Muscle of back (tissue), 11 donors: ENCODE data around the gene CUL1. TPM values are rescaled to one million over a fixed set of nuclear protein-coding genes. Genes with fewer than 3 reads are reported as not detected.
A peak's percentile ranks its signal among the peaks of the same experiment; 100 is the strongest.

Experiments
- DNase-seq, 3 donors: peaks; one replicate each; pipeline versions ENCODE4 v3.0.0 to v3.0.0-alpha.2; 2013
- polyA plus RNA-seq, 10 donors: library from polyadenylated mRNA; unstranded; fragments of 120-200 nt; gene quantifications; one replicate each; pipeline ENCODE4 v1.2.1, GENCODE V29; 2013; ENCODE audit not compliant: insufficient read length in 10 of 10

Gene CUL1
- polyA plus RNA-seq, 10 donors = 44.2 to 60.7 (median 50.4) TPM

DNA sequence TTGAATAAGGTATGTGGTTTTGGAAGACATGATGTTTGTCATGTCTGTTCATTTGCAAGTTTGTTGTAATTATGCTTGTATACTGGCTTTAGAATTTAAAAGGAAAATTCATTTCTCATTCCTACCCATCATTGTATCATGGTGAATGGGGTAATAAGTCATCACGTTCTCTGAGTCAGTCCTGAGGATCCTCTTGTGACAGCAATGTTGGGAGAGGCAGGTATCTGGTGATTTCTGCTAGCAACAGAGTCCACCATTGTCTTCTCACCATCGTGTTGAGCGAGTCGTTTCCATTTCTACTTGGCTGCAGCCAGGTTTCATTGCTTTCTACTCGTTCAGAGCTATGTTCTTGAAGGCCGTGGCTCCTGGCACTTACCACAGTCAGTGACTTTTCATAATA lies 16.3 kb downstream of the CUL1 start:
- DNase-seq = no peak

DNA sequence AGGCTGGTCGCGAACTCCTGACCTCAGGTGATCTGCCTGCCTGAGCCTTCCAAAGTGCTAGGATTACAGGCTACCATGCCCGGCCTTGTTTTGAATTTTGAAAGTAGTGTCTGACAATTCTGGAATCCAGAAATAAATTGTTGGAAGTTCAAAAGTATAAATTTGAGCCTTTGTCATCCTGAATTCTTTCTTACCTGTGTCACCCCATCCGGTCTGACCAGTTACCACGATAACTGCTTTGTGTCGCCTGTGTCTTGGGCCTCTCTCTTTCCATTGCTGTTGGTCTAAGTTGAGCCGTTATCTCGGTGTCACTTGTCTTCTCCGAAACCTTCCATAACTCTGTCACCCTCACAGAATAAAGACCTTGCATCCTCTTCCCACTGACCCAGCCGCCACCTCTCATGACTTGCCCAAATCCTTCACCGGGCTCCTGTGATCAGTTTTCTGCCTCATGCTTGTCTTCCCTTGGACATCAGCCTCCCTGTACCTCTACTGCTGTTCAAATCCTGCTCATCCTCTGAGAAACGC lies 18.6 kb downstream of the CUL1 start:
- DNase-seq = no peak

DNA sequence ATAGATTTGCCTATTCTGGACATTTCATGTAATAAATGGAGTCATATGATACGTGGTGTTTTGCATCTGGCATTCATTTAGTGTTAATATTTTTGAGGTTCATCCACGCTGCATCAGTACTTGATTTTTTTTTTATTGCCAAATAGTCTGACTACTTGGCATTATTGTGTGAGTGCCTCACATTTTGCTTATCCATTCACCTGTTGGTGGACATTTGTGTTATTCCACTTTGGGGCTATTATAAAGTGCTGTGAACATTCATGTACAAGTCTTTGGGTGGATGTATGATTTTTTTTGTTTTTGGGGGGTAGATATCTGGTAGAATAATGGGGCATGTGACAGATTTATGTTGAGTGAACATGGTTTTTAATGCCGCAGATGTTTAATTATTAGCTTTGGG lies 19.7 kb downstream of the CUL1 start:
- DNase-seq = no peak

DNA sequence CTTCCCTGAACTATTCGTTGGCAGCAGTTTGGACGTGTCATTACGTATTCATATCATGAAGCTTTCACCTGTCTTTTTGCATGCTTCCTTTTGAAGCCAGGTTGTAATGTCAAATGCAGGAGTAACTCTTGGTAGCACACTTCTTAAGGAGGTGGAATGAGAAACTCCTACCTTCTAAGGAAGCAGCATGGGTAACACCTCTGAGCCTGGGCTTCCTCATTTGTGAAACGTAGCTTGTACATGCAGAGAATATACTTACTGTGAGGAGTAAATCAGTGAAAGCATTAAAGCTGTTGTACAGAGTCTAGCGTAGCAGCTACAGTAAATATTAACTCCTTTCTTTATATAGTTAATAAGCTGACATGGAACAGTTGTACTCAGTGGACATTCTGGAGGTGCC lies 21.1 kb downstream of the CUL1 start:
- no peak for DNase-seq

DNA sequence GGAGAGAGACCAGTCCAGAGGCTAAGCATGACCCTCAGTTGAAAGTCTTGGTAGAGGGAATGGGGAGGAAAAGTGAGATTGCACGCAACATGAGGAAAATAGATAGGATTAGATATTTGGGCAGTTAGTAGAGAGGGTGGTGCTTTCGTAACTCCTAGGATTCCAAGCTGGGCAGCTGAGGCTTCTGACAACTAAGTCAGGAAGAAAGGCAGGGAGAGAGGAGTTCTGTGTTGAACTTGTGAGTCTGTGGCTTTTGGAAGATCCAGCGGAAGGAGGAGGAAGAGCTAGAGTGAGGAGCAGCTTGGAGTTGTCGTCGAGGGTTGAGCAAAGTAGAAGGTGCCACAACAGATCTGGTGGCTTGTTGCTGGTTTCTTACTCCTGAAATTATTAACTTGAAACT lies 21.8 kb downstream of the CUL1 start:
- no peak for DNase-seq

DNA sequence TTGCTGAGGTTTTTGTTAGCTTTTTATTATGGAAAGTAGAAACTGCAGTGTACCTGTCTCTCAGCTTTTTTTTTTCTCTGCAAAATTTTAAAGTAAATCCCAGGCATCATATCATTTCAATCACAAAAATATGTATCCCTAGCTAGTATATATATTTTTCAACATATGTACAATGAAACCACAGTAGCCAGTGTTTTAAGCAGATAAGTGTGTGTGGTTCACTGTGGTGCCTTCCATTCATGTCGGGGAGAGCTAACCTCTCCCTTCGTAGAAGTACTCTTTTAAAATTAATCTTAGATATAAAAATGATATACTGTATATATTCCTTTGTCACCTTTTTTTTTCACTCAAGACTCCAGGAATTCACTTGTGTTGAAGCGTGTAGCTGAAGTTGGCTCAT lies 22.7 kb downstream of the CUL1 start:
- no peak for DNase-seq

DNA sequence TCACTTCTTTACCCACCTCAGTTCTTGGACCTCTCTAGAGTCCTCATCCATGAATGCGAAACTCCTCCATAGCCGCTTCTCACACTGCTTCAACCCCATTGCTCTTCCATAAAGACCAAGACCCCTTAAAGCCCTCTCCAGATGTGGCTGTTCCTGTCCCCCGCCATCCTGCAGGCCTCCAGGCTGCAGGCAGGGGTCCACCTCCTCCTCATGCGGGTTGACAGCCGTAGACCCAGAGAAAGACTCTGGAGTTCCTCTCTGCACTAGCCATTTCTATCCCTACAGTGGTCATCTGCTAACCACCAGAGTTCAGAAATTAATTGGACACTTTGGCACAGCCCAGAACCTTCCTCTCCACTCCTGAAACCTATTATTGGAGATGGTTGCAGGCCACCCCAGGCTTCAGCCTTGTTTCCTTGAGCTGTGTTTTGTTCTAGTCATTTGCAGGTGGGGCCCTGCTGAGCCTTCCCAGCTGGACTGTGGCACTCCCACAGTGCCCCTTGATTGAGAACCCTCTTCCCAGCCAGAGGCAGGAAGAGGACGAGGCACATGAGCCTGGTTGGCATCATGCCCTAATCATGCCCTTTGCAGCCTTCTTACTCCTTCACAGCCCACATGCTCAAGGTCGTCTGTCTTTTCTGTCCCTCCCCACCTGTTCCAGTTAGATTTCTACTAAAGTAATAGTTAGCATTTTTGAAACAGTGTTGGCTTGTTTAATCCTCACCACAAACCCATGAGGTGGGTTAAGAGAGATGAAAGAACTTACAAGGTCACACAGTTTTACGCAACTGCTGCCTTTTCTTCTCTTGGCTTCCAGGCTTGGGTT lies 23.9 kb downstream of the CUL1 start:
- DNase-seq = peak in 1 of 3 donors; percentile 17

DNA sequence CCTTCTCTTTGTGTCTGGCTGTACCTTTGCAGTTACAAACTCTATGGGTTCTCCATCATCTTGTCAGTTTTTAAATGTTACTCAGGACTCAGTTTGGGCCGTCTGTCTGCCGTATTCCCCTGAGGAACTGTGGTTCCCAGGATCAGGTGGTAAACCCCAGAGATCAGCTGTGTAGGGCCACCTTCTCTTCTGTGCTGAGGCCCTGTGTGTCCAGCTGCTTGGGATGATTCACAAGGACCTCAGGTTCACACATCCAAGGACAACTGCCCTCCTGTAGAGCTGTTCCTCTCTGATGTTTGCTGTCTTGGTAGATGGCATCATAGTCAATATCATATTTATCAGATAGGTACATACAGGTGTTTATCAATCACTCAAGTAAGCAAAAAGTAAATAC lies 24.5 kb downstream of the CUL1 start:
- no peak for DNase-seq

DNA sequence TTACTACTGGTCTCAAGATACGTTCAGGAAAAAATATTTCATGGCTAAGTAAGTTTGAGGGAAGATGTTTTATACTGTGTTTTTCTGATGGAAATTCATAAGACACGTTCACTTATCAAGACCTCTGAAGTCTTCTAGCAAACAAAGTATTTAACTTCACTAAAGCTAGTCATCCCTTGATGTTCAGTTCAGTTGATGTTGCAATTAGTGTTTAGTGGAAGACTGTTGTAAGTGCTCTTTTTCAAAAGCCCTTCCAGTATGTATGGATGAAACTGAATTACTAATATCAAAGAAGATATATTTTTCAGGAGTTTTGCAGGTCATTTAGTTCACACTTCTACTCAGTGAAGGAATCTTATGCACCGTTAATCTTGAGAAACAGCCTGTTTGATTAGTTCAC lies 25.1 kb downstream of the CUL1 start:
- DNase-seq = no peak

DNA sequence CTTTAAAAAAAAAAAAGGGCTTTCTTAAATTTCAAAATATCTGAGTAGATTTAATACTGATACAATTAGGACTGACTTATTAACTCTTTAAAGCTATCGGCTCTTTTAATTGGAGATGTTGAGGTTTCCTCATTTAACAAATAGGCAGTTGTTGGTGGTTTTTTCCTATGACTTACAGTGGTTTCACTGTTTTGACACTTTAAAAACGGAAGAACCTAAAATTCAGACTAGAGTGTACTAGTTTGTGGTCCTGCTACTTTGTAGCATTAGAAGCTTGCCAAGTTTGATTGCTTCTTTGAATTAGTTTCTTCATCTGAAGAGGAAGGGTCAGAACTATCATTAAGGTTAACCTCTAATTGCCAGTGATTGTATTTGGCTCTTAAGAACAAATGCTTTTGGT lies 27.7 kb downstream of the CUL1 start:
- DNase-seq = no peak

DNA sequence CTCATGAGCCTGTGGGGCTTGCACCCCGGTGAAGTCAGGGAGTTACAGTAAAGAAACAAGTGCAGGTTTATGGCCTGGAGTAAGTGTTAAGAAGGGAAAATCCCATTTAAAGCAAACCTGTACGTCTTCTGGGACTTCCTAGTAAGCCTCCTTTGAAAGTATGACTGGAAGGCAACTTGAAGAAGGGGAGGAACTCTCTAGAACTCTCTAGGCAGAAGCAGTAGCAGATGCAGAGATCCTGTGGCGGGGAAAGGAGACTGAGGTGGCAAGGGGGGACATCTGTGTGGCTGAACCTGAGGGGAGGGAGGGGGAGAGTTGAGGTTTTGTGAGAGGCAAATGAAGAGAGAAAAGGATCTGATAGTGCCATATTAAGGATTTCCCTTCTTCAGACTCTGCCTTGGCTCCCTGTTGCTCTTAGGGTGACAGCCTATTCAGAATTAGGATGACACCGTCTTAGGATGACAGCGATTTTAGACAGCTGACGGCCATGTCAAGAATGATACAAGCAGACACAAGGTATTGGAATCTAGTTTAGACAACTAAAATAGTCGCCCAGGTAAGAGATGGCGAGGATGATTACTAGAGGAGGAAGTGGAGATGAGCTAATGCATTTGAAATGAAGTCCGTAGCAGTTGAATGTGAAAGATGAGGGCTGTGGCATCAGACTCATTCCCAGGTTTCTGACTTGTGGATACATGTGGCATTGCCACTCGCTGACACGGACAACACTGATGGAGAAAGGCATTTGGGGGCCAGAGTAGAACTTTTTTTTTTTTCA lies 29.0 kb downstream of the CUL1 start:
- no peak for DNase-seq

DNA sequence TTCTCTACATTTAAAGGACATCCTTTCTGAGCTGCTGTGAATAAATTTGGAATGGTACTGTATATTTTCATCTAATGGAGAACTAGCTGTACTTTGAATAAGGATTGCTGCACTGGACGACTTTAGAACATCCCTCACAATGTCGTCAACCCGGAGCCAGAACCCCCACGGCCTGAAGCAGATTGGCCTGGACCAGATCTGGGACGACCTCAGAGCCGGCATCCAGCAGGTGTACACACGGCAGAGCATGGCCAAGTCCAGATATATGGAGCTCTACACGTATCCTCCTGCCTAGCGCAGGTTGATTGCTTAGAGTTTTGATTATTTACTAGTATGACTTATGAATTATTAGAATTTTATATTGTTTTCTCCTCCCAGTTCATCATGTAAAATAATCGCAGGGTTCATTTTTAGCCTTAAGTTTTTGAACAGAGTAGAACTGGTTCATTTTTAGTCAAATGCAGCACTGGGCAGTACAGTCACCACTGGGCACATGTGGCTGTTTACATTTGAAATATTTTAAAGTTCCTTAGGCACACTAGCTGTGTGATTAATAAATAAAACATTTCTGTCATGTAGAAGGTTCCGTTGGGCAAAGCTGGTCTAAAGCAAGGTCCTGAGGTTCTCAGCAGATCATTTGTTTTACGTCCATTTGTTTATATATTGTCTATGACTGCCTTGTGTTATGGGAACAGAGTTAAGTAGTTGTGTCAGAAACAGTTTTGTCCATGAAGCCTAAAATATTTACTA lies 31.5 kb downstream of the CUL1 start:
- DNase-seq = no peak

DNA sequence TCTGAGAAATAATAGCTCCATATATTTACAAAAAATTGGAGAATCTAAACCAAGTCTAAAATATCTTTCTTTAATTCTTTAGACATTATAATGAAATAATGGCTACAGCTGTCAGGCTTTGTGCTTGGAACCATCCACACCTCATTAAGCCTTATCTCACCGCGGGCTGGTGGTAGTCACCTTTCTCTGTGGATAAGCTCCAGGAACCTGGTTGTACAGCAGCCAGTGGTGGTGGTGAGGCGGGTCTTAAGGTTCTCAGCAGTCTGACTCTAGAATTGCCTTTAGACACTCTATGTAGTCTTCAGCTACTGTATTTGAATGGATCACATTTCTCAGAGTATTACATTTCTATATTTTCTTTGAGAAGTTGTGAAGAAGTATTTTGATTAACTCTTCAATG lies 34.2 kb downstream of the CUL1 start:
- DNase-seq = no peak

DNA sequence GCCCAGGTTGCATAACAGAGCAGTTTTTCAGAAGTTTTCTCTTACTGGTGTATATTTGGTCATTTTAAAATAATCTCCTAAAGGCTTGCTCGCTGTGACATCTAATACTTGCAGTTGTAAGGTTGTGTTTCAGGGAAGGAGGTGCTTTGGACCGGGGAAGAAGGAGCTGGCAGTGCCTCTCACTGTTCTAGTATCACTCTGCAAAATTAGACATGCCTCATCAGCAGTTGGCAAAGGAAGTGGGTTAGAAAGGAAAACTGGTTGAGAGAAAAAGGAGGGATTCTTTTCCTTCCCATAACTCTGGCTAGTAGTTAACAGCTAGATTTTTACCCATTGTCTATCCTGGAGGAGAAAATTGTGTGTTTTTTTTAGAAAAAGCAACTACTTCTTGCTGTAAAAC lies 34.8 kb downstream of the CUL1 start:
- DNase-seq = peak; percentile 9 to 19 (median 12)

DNA sequence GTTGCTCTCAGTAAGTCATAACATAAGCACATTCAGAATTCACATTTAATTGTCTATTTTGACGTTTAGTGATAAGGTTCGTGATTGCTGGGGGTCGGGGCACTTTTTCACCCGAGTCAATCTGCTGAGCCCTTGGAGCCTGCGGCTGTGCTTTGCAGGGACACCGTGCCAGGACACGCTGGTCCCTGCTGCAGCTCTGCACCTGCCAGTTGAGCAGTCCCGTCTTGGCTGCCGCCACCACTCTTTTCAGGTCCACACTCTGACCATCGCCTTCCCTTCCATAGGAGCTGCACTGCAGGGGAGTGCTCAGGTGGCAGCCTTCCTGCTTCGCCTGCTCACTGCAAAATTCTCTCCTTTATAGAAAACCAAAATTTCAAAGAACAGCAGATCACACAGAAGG lies 36.4 kb downstream of the CUL1 start:
- no peak for DNase-seq

DNA sequence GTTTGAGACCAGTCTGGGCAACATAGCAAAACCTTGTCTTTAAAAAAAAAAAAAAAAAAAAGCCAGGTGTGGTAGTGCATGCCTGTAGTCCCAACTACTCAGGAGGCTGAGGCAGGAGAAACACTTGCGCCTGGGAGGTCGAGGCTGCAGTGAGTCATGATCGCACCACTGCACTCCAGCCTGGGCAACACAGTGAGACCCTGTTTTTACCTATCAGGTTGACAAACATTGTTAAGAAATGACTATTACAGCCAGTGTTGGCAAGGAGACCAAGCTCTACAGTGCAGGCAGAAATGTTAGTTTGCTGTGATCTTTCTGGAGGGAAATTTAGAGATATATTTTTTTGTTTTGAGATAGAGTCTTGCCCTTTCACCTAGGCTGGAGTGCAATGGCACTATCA lies 37.3 kb downstream of the CUL1 start:
- DNase-seq = no peak

DNA sequence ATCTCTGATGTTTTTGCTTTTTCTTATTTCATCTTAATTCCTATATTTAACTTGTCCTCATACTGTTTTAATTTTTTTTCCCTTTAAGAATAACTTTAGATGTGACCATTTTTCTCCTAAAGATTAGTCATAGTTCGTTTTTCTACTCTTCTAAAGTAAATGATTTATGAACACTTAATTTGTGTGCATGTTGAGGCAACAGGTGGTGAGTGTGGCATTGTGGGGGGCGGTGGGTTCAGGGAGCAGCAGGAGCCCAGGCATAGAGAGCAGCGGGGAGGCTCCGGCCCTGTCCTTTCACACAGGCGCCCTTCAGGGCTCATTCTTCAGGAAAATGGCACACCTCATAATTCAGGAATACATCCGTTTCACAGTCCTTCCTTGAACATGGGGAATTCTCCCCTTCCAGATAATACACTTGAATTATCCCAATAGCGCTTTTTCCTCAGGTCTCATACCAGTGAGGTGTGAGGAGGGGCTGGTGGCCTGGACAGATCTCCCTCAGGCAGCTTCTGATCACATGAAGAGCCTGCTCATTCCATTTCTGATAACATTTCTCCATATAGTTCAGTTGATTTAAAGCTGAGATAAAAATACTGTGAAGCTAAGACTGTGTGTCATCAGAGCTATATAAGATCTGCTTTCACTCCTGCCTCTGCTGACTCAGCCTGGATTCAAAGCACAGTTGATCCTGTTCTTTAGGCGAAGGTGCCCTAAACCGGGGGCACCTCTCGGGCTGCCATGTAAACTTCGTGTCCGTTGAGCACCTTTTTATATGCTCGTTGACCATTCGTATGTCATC lies 40.2 kb downstream of the CUL1 start:
- DNase-seq = no peak

DNA sequence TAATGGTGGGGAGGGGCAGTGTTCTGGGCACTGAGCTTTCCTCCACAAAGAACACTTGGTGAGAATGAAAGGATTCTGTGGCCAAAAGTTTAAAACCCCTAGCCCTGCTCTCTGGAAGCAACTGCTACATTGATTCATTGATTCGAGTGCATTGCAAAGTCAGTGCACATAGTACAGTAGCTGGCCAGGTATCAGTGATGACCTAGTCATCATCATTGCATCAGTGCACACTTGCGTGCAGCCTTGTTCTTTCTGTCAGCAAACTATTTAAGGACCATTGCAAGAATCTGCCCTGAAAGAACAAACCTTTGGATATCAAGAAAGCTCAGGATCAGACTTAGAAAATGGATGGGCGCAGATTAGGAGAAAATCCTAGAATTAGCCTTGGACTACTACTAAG lies 47.4 kb downstream of the CUL1 start:
- no peak for DNase-seq

DNA sequence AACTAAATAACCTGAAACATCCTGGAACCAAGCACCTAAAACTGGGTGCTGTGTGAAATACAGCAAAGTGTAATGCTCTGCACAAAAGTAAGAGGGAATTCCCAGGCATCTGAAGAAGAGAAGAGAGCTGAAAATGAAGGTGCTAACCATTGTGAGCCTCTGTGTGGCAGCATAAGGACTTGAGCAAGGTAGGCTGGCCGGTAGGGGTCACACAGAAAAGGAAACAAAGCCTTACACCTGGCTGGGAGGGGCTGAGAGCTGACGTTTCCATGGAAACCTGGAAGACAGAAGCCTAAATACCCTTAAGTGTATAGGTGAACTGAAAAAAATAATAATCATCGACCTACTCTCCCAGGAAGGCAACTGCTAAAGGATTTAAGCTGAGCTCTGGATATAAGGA lies 48.6 kb downstream of the CUL1 start:
- DNase-seq = no peak

DNA sequence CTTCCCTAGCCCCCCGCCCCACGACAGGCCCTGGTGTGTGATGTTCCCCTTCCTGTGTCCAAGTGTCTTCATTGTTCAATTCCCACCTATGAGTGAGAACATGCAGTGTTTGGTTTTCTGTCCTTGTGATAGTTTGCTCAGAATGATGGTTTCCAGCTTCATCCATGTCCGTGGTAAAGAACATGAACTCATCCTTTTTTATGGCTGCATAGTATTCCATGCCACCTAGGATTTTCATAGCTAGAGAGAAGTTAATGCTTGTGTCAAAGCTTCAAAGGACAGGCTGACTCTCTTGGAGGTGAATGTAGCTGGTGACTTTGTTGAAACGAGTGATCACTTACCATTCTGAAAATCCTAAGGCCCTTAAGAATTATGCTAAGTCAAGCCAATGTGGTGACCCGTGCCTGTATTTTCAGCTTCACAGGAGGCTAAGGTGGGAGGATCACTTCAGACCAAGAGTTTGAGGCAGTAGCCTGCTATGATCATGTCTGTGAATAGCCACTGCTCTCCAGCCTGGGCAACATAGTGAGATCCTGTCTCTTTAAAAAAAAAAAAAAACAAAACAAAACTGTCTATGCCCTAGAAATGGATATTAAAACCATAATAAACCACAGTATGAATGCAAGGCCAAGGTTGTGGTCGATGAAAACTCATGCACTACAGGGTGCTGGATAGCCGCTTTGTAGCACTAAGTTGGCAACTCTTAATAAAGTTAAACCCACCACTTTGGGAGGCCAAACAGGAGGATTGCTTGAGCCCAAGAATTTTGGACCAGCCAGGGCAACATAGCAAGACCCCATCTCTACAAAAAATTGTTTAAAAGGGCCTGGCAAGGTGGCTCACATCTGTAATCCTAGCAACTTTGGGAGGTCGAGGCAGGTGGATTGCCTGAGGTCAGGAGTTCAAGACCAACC lies 52.0 kb downstream of the CUL1 start:
- DNase-seq = no peak
